Spleen (tissue), 7 donors: ENCODE measurements around the gene OPN5.

Experiments used
- POLR2A ChIP-seq, 3 donors: fragments of 450-650 bp; IDR thresholded peaks; one replicate each; pipeline ENCODE4 v1.5.1; 2017; ENCODE audit warnings: antibody characterized with exemption in 3 of 3, mild to moderate bottlenecking in 1 of 3
- POLR2AphosphoS5 ChIP-seq, 3 donors: sonication (generic); formaldehyde crosslinking; IDR thresholded peaks; one replicate each; pipeline ENCODE4 v1.5.1; 2017; ENCODE audit warnings: antibody characterized with exemption in 3 of 3
- TF ChIP-seq, protein P1 (sequence below), 11 experiments: fragments of 200-600 bp in 7 of 11; fragments of 450-650 bp in 4 of 11; sonication (generic) in 4 of 11; IDR thresholded peaks in 8 of 11; conservative IDR thresholded peaks in 3 of 11; 1 replicate in 7 of 11; 2 replicates in 4 of 11; pipeline versions ENCODE4 v1.4.0 to v1.8.0; 2016 to 2021; ENCODE audit warnings: antibody characterized with exemption in 11 of 11, inconsistent platforms in 4 of 11, mild to moderate bottlenecking in 1 of 11
- donor health status: DM: no; HTN: no; CAD: no; lungs with moderate emphysema.
- donor health status: DM: no; HTN: no; CAD: no.
- donor health status: DM: no; HTN: no; CAD: no.

DNA sequence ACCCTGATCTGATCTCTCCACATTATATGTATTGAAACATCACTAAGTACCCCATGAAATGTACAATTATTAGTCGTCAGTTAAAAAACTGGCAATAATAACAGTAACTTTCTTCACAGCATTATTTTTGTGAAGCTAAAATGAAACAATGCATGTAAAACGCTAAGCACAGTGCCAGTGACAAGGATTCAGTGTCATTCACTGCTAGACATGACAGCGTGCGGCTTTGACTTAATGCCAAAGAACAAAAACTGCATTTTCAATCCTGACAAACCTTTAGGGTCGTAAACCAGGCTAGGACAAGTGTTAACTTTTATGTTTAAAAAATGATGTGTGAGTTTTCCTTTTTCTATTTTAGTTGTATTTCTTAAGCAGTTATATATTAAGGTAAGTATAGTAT, 8.8 kb upstream of the OPN5 start:
- TF ChIP-seq, protein P1, sequence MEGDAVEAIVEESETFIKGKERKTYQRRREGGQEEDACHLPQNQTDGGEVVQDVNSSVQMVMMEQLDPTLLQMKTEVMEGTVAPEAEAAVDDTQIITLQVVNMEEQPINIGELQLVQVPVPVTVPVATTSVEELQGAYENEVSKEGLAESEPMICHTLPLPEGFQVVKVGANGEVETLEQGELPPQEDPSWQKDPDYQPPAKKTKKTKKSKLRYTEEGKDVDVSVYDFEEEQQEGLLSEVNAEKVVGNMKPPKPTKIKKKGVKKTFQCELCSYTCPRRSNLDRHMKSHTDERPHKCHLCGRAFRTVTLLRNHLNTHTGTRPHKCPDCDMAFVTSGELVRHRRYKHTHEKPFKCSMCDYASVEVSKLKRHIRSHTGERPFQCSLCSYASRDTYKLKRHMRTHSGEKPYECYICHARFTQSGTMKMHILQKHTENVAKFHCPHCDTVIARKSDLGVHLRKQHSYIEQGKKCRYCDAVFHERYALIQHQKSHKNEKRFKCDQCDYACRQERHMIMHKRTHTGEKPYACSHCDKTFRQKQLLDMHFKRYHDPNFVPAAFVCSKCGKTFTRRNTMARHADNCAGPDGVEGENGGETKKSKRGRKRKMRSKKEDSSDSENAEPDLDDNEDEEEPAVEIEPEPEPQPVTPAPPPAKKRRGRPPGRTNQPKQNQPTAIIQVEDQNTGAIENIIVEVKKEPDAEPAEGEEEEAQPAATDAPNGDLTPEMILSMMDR (IDR thresholded peaks at IDR 0.05 in 8 of 11, conservative IDR thresholded peaks at IDR 0.05 in 3 of 11) = no peak
- no peak for TF ChIP-seq POLR2A (IDR thresholded peaks at IDR 0.05)
- no peak for TF ChIP-seq POLR2AphosphoS5 (IDR thresholded peaks at IDR 0.05)
